H1 (cell line): ENCODE measurements around the gene RND3. TPM values are rescaled to one million over a fixed set of nuclear protein-coding genes. Genes with fewer than 3 reads are reported as not detected.

Experiments
- CBX5 ChIP-seq: fragments of 300-800, 300-1000 bp; sonication (generic); IDR thresholded peaks from 2 replicates; pipeline ENCODE4 v1.7.1; 2016; ENCODE audit warnings: antibody characterized with exemption, low read length, low read depth
- CBX8 ChIP-seq: fragments of 300-800, 300-1000 bp; sonication (generic); IDR thresholded peaks from 2 replicates; pipeline ENCODE4 v1.7.1; 2016; ENCODE audit warnings: low read depth, low read length, borderline replicate concordance
- CREB1 ChIP-seq: IDR thresholded peaks from 2 replicates; pipeline ENCODE4 v1.6.1; 2012; ENCODE audit warnings: inconsistent platforms
- CTBP2 ChIP-seq: IDR thresholded peaks from 2 replicates; pipeline ENCODE4 v1.7.0; 2011; ENCODE audit warnings: borderline replicate concordance, mild to moderate bottlenecking, moderate library complexity, mixed read lengths, low read length; ENCODE audit not compliant: insufficient read depth, insufficient read length
- GABPA ChIP-seq: IDR thresholded peaks from 2 replicates; pipeline ENCODE4 v1.6.1; 2011; ENCODE audit warnings: mild to moderate bottlenecking, low read length, moderate library complexity, borderline replicate concordance; ENCODE audit not compliant: insufficient read depth
- NRF1 ChIP-seq: IDR thresholded peaks from 2 replicates; pipeline ENCODE4 v1.6.1; 2011; ENCODE audit warnings: mild to moderate bottlenecking, low read depth, low read length, improper control_type of control experiment
- RFX5 ChIP-seq: IDR thresholded peaks from 2 replicates; pipeline ENCODE4 v1.6.1; 2011; ENCODE audit warnings: low read depth, low read length, improper control_type of control experiment, borderline replicate concordance
- SIX5 ChIP-seq: IDR thresholded peaks from 2 replicates; pipeline ENCODE4 v1.6.1; 2011; ENCODE audit warnings: mild to moderate bottlenecking, low read depth, low read length
- SP1 ChIP-seq: IDR thresholded peaks from 2 replicates; pipeline ENCODE4 v1.6.1; 2011; ENCODE audit warnings: low read depth, low read length
- YY1 ChIP-seq: IDR thresholded peaks from 2 replicates; pipeline ENCODE4 v1.6.1; 2011; ENCODE audit warnings: low read depth, mild to moderate bottlenecking, low read length
- polyA plus RNA-seq, 7 experiments: library from polyadenylated mRNA; depleted of rRNA in 3 of 7; stranded (reverse) in 5 of 7; unstranded in 2 of 7; fragments of >200 nt in 5 of 7; fragments of 200-250 nt in 2 of 7; gene quantifications; 1 replicate in 5 of 7; 2 replicates in 1 of 7; 4 replicates in 1 of 7; pipeline versions ENCODE4 v1.2.1 to v1.2.3, GENCODE V29; 2011 to 2013; ENCODE audit warnings: missing spikeins in 2 of 7, mixed read lengths in 2 of 7
- total RNA-seq: library from RNA; stranded (reverse); fragmentation: NEBNext Ultra II Directional; extraction: Animal tissue kit (Norgen Biotek cat#: 25700); gene quantifications from 2 replicates; pipeline ENCODE4 v1.2.1, GENCODE V29; 2021
- TF ChIP-seq, protein P1 (sequence below): IDR thresholded peaks from 2 replicates; pipeline ENCODE4 v1.6.1; 2012; ENCODE audit warnings: inconsistent platforms
- TF ChIP-seq, protein P2 (sequence below): IDR thresholded peaks from 2 replicates; pipeline ENCODE4 v1.6.1; 2012; ENCODE audit warnings: inconsistent platforms

RND3 gene
- total and polyA plus RNA-seq, 2 of the 8 experiments (the other 6 are each of a cell fraction or from before 2014, with no cell fraction given): 12.2 to 25.6 TPM

DNA sequence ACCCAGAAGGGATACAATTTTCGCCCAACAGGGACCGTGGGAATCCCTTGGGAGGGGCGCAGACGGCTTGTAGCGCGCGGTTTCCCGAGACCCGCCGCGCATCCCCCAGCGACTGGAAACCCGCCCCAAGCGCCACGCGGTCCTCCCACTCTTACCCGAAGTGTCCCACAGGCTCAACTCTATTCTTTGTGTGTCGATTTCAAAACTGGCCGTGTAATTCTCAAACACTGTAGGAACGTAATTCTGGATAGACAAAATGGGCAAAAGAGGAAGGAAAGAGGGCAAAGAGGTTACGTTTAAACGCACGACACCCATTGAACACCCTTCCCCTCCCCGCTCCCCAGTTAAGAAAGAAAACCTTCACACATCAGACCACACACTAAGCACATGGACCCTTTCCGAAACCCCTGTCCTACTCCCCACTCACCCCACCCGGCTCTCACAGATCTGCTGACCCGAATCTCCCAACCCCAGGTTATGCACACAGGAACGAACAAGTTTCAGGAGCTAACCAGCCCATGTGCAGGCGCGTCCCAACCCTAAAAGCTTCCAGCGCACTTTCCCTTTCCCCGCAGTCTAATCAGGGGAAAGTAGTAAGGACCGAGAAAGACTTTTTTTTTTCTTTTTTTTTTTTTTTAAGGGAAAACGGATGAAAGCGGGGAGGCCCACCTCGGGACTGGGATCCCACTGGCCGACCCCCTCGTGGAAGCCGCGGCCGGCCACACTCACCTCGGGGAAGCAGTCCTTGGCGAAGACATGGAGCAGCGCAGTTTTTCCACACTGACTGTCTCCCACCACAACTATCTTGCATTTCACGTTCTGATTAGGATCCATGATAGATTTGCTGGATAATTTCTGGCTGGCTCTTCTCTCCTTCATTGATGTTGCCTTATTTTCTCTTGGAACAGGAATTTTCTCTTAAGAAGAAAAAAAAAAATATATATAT lies 655 bp downstream of the RND3 start (continued):
- TF ChIP-seq CREB1 (no peak), NRF1 (no peak), SP1 (no peak), YY1 (no peak), CBX5 (no peak), CBX8 (no peak), CTBP2 (no peak), SIX5 (no peak), GABPA (no peak), RFX5 (no peak)
- TF ChIP-seq, protein P1, sequence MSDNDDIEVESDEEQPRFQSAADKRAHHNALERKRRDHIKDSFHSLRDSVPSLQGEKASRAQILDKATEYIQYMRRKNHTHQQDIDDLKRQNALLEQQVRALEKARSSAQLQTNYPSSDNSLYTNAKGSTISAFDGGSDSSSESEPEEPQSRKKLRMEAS: peak; percentile 36
- TF ChIP-seq, protein P2, sequence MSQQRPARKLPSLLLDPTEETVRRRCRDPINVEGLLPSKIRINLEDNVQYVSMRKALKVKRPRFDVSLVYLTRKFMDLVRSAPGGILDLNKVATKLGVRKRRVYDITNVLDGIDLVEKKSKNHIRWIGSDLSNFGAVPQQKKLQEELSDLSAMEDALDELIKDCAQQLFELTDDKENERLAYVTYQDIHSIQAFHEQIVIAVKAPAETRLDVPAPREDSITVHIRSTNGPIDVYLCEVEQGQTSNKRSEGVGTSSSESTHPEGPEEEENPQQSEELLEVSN: peak; percentile 8
